Measurements from ENCODE around the gene IKBKE. TPM values are rescaled to one million over a fixed set of nuclear protein-coding genes. Genes with fewer than 3 reads are reported as not detected.

IKBKE gene
- total and polyA plus RNA-seq, 2 of the 8 experiments (the other 6 are each of a cell fraction or from before 2014, with no cell fraction given): 8.6 to 12.0 TPM

- Histone ChIP-seq H3K23me2 (ENCODE audit: low read depth, low read length) (peaks cover 9% of the 10 kb centered on the region; the same call in 1 of the 2 replicates), H4K5ac (ENCODE audit: insufficient read length, low read depth, low read length) (no peak overlapping the region), H3K56ac (replicated peaks; ENCODE audit: insufficient read length, low read depth, low read length) (no peak overlapping the region), H3K4ac (replicated peaks; ENCODE audit: insufficient read length, low read depth, low read length) (no peak overlapping the region), H2BK15ac (ENCODE audit: low read length) (no peak overlapping the region), H2AK5ac (ENCODE audit: low read depth, low read length) (no peak overlapping the region), H3K4me3 (ENCODE audit: extremely low read depth in 1 of 4, insufficient read depth in 2 of 4, low read depth in 3 of 4, low read length in 4 of 4) (no peak overlapping the region), H4K8ac (ENCODE audit: extremely low read depth, insufficient read depth, low read length) (no peak overlapping the region), H4K91ac (replicated peaks; ENCODE audit: insufficient read length, low read length) (no peak overlapping the region), H3K27ac (ENCODE audit: low read depth, low read length) (no peak overlapping the region), H3K23ac (ENCODE audit: insufficient read length) (no peak overlapping the region), H3K79me1 (ENCODE audit: low read depth, low read length) (no peaks in the 10 kb centered on the region), H2BK5ac (ENCODE audit: low read depth, low read length) (no peak overlapping the region), H3K27me3 (replicated peaks in 1 of 4; ENCODE audit: control insufficient read depth in 3 of 4, extremely low read depth in 1 of 4, insufficient read depth in 3 of 4, low read length in 3 of 4) (peaks cover 17 to 49% (median 46%) of the 10 kb centered on the region in 4 experiments), H3K79me2 (ENCODE audit: control insufficient read depth in 1 of 2, insufficient read depth in 2 of 2, low read length in 2 of 2) (no peaks in the 10 kb centered on the region), H3K14ac (ENCODE audit: insufficient read length) (no peak overlapping the region), H2BK20ac (ENCODE audit: low read length) (no peak overlapping the region), H4K20me1 (replicated peaks in 1 of 2; ENCODE audit: control insufficient read depth in 1 of 2, insufficient read depth in 2 of 2, low read length in 2 of 2) (peaks cover 0 to 5% of the 10 kb centered on the region in 2 experiments), H3K9ac (replicated peaks in 1 of 4; ENCODE audit: extremely low read depth in 1 of 4, low read depth in 3 of 4, low read length in 3 of 4) (no peak overlapping the region), H2BK120ac (replicated peaks; ENCODE audit: low read depth, low read length) (no peak overlapping the region), H3K9me3 (ENCODE audit: insufficient read depth in 2 of 2, low read depth in 1 of 2, low read length in 1 of 2) (no peaks in the 10 kb centered on the region), H3K36me3 (ENCODE audit: control insufficient read depth in 2 of 4, insufficient read depth in 4 of 4, low read length in 3 of 4) (no peaks in the 10 kb centered on the region), H2BK12ac (ENCODE audit: low read depth, low read length) (no peak overlapping the region), H3K4me2 (ENCODE audit: insufficient read depth in 1 of 2, low read depth in 2 of 2, low read length in 2 of 2) (no peak overlapping the region), H3K18ac (ENCODE audit: extremely low read depth, low read length) (no peak overlapping the region), H2AFZ (ENCODE audit: low read length) (no peak overlapping the region), H3K4me1 (replicated peaks in 1 of 4; ENCODE audit: control insufficient read depth in 3 of 4, insufficient read depth in 4 of 4, low read length in 3 of 4) (peaks cover 3 to 19% (median 6%) of the 10 kb centered on the region in 4 experiments; a peak in 6 of 7 replicates)
- FAIRE-seq (no peak), DNase-seq (ENCODE audit: low read depth in 1 of 2, low spot score in 2 of 2) (no peak)
- ChIA-PET POLR2A (ENCODE audit: partially characterized antibody) (interaction anchor here (1.4 kb wide), 1 partner anchor 39 kb away, joined by 3 read pairs; the partner anchor contains the start of gene IKBKE), CTCF (ENCODE audit: partially characterized antibody) (interaction anchor here (0.7 to 1.9 kb wide), 3 partner anchors 36 to 74 kb away, joined by 3 to 4 read pairs (median 3); no protein-coding TSS in a partner anchor)
- 82% methylated on average over 12 of the region's 12 CpGs; no CpG with 5 or more reads in 1 of the 2 experiments for WGBS, 2 experiments (ENCODE audit: extremely low coverage in 1 of 2, insufficient coverage in 1 of 2, insufficient read length in 1 of 2, insufficient replicate concordance in 2 of 2, low coverage in 1 of 2, low lambda C conversion rate in 2 of 2, missing lambda C conversion rate in 1 of 2)
- no peak for TF ChIP-seq TAF7 (optimal IDR thresholded peaks at IDR 0.05; ENCODE audit: borderline replicate concordance, low read depth, low read length)
- no peak for TF ChIP-seq RFX5 (IDR thresholded peaks at IDR 0.05; ENCODE audit: borderline replicate concordance, low read depth, low read length)
- TF ChIP-seq TCF12 (IDR thresholded peaks at IDR 0.05; ENCODE audit: low read depth, low read length): no peak
- no peak for TF ChIP-seq KDM1A (IDR thresholded peaks at IDR 0.05; ENCODE audit: borderline replicate concordance, low read length)
- no peak for TF ChIP-seq SP2 (IDR thresholded peaks at IDR 0.05; ENCODE audit: low read length)
- no peak for TF ChIP-seq HDAC6 (IDR thresholded peaks at IDR 0.05; ENCODE audit: low read depth, low read length)
- no peak for TF ChIP-seq GTF2F1 (IDR thresholded peaks at IDR 0.05; ENCODE audit: borderline replicate concordance, low read depth, low read length)
- TF ChIP-seq, protein P1, sequence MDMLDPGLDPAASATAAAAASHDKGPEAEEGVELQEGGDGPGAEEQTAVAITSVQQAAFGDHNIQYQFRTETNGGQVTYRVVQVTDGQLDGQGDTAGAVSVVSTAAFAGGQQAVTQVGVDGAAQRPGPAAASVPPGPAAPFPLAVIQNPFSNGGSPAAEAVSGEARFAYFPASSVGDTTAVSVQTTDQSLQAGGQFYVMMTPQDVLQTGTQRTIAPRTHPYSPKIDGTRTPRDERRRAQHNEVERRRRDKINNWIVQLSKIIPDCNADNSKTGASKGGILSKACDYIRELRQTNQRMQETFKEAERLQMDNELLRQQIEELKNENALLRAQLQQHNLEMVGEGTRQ (IDR thresholded peaks at IDR 0.05; ENCODE audit: low read length): no peak
- no peak for TF ChIP-seq MAX (IDR thresholded peaks at IDR 0.05)
- TF ChIP-seq TAF1 (IDR thresholded peaks at IDR 0.05; ENCODE audit: low read depth, low read length): no peak
- TF ChIP-seq EZH2 (IDR thresholded peaks at IDR 0.05; ENCODE audit: low read depth, low read length, severe bottlenecking): no peak
- no peak for TF ChIP-seq BACH1 (IDR thresholded peaks at IDR 0.05; ENCODE audit: low read length)
Measured at GRCh38 chr1:206509612-206510257, 39.5 kb downstream of the IKBKE start.

Measured in H1 (cell line).